ENCODE results near the gene ERRFI1.
A peak's percentile ranks its signal among the peaks of the same experiment; 100 is the strongest.

ERRFI1 gene

DNA sequence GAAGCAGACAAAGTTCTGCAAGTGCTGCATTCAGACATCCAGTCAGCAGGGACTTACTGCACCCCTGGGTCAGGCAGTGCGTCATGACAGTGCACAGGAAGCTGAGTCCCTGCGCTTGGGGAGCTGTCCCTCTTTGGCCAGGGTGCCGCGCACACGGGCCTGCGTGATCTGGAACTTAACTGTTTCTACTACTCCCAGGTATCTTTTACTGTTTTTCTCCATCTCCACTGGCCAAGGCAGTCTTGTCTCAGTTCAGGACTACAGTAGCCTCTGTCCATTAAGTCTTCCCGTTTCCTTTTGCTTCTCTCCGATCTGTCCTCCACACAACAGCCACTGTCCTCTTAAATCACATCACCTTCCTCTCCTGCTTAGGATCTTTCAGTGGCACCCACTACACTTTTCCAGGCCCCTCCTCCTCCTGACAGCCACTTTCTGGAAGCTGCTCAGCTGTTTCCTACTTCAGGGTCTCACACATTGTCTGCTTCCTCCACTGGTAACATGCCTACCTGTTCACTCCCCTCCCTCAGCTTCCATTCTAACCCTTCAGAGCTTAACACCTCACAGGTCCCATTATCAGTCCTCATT, 15.9 kb downstream of the ERRFI1 start:
- FAIRE-seq, result no peak

GRCh38 chr1:8009043-8010002, 16.8 kb downstream of the ERRFI1 start:
- DNase-seq (ENCODE audit: insufficient read length, low spot score) (no peak), FAIRE-seq (no peak)

More for the DNA sequence above, 15.9 kb downstream of the ERRFI1 start:
- no peak for DNase-seq (ENCODE audit: insufficient read length, low spot score)
- TF ChIP-seq POLR2A (IDR thresholded peaks at IDR 0.05; ENCODE audit: low read depth, low read length), result no peak

DNA sequence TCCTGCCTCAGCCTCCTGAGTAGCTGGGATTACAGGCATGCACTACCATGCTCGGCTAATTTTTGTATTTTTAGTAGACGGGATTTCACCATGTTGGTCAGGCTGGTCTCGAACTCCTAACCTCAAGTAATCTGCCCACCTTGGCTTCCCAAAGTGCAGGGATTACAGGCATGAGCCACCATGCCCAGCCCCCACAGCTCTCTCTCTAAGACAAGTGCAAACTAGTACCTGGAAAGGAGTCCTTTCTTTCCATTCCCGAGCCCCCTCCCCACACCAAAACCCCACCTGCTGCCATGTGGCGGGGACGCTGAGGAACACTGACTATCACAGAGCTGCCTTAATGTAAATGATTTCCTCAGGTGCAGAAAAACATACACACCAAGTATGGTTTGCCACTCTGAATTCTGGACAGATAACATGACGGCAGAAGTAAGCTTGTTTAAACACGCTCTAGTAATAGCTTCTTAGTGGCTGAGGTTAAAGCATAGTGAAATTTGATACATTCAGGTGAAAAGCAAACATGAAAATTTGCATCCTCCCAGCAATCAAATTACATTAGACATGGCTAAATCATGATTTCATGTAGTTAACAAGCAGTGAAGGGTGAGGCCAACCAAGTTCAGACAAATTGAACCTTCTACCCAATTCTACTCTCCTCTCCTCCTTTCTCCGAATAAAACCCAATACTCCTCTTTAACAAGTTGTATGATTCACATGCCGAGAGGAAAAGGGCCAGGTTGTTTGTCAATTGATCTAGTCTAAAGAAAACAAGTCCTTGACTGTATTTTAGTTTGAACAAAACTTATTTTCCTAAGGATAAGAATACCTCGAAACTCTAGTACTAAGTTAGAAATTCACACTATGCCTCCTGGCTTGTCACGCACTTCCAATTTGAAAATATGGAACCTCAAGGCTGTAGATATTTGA, 19.8 kb downstream of the ERRFI1 start:
- FAIRE-seq (no peak), DNase-seq (ENCODE audit: insufficient read length, low spot score) (no peak)
- TF ChIP-seq POLR2A (IDR thresholded peaks at IDR 0.05; ENCODE audit: low read depth, low read length), result no peak

More at GRCh38 chr1:8009043-8010002, 16.8 kb downstream of the ERRFI1 start:
- no peak for TF ChIP-seq POLR2A (IDR thresholded peaks at IDR 0.05; ENCODE audit: low read depth, low read length)

DNA sequence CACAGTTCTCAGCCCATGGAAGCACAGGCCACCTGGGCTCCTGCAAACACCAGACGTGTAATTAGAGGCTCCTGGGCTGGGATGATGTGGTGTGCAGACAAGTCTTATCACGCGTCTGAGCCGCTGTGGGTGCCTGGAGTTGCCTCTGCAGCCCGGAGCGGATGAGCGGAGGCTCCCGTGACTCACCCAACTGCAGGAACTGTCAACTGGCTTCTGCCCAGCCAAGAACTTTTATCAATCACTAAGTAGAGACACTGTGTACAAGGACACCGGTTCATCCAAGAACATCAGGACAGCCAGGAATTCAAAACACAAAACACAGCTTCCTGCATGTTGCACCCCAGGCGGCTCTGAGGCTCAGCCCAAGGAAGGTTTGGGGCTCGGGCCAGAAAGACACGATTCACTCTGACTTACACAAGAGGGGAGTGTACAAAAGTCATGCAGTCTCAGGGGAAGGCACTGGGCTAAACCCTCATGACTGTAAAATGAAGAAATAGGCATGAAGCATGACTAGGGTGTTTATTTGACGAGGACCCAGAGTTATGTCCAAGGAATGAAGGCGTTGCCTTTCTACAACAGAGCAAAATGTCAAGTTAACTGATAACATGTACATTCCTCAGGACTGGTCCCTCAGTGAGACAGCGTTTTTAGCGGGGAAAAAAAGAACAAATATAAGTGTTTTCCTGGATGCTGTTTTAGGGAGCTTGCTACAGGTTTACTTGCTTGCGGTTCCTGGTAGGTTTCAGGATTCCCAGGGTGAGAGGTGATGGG, 21.1 kb downstream of the ERRFI1 start:
- DNase-seq (ENCODE audit: insufficient read length, low spot score) (no peak), FAIRE-seq (peak; percentile 72)
- no peak for TF ChIP-seq POLR2A (IDR thresholded peaks at IDR 0.05; ENCODE audit: low read depth, low read length)

GRCh38 chr1:8004113-8004802, 21.9 kb downstream of the ERRFI1 start:
- FAIRE-seq (no peak), DNase-seq (ENCODE audit: insufficient read length, low spot score) (no peak)

DNA sequence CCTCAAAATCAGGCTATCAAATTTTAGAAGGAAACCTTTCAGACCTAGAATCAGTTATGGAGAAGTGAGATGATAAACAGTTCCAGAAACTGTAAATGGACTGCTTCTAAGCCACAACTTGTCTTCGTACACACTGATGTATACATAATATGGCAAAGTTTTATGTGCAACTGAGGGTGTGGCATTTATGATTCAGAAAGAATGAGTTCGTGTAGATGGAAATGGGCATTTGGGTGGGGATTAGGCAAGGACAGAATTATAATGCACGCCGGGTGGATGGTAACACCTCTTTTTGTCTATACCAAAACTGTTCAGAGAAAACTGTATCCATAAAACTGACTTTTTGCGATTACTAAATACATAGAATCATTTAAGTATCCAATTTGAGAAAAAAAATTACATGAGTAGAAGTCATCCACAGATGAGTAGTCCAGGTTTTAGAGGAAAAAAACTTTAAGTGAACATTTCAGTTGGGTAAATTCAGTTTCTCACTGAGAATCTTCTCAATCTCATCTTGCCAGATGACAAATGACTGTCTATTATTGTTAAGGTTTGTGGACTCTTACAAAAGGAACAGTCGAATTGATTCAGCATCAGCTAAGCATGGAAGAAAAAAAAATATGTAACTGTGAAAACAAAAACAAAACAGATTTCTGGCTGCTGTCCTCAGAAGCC, 22.5 kb downstream of the ERRFI1 start:
- DNase-seq (ENCODE audit: insufficient read length, low spot score) (no peak), FAIRE-seq (no peak)
- no peak for TF ChIP-seq POLR2A (IDR thresholded peaks at IDR 0.05; ENCODE audit: low read depth, low read length)

More at GRCh38 chr1:8004113-8004802, 21.9 kb downstream of the ERRFI1 start:
- no peak for TF ChIP-seq POLR2A (IDR thresholded peaks at IDR 0.05; ENCODE audit: low read depth, low read length)

- DNase-seq (ENCODE audit: insufficient read length, low spot score) (no peak), FAIRE-seq (no peak)
- TF ChIP-seq POLR2A (IDR thresholded peaks at IDR 0.05; ENCODE audit: low read depth, low read length), result no peak
Measured at GRCh38 chr1:8002921-8003320, 23.2 kb downstream of the ERRFI1 start.

GRCh38 chr1:8002329-8002910, 23.7 kb downstream of the ERRFI1 start:
- TF ChIP-seq POLR2A (IDR thresholded peaks at IDR 0.05; ENCODE audit: low read depth, low read length), result no peak
- FAIRE-seq, result no peak
- DNase-seq (ENCODE audit: insufficient read length, low spot score), result no peak

- FAIRE-seq (no peak), DNase-seq (ENCODE audit: insufficient read length, low spot score) (no peak)
- no peak for TF ChIP-seq POLR2A (IDR thresholded peaks at IDR 0.05; ENCODE audit: low read depth, low read length)
Measured at GRCh38 chr1:7995437-7995836, 30.7 kb downstream of the ERRFI1 start.

DNA sequence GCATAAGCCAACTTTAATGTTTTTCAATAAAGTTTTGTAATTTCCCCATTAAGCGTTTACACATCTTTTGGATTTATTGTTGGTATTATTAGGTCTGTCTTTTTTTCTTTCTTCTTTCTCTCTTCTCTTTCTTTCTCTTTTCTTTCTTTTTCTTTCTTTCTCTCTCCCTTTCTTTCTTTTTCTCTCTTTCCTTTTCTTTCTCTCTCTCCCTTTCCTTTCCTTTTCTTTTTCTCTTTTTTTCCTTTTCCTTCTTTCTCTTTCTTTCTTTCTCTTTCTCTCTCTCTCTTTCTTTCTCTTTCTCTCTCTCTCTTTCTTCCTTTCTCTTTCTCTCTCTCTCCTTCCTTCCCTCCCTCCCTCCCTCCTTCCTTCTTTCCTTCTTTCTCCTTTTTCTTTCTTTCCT, 31.3 kb downstream of the ERRFI1 start:
- TF ChIP-seq POLR2A (IDR thresholded peaks at IDR 0.05; ENCODE audit: low read depth, low read length), result no peak
- FAIRE-seq, result no peak
- DNase-seq (ENCODE audit: insufficient read length, low spot score), result no peak

GRCh38 chr1:7993593-7994479, 32.3 kb downstream of the ERRFI1 start:
- no peak for FAIRE-seq
- no peak for TF ChIP-seq POLR2A (IDR thresholded peaks at IDR 0.05; ENCODE audit: low read depth, low read length)

More at GRCh38 chr1:7993593-7994479, 32.3 kb downstream of the ERRFI1 start:
- no peak for DNase-seq (ENCODE audit: insufficient read length, low spot score)

Measured in H54 (cell line).